Retinal pigment epithelial cell (primary cell): ENCODE results near the gene GNGT2.
"Not testable (repeated sequence)": the region's sequence is repeated elsewhere in the genome, so short reads cannot be mapped to it uniquely, and the experiment has no call there.

Experiments
- DNase-seq: peaks from one replicate; pipeline ENCODE4 v3.0.0-alpha.2; 2010; ENCODE audit warnings: low read depth
- H3K4me3 ChIP-seq: 2 replicates; pipeline ENCODE4 v1.5.1; 2011; ENCODE audit warnings: mild to moderate bottlenecking, low read length, control low read depth, moderate library complexity
- TF ChIP-seq, protein P1 (sequence below): conservative IDR thresholded peaks from 2 replicates; pipeline ENCODE4 v1.5.1; 2011; ENCODE audit warnings: low read depth, low read length, control low read depth, inconsistent platforms

GNGT2 gene

DNA sequence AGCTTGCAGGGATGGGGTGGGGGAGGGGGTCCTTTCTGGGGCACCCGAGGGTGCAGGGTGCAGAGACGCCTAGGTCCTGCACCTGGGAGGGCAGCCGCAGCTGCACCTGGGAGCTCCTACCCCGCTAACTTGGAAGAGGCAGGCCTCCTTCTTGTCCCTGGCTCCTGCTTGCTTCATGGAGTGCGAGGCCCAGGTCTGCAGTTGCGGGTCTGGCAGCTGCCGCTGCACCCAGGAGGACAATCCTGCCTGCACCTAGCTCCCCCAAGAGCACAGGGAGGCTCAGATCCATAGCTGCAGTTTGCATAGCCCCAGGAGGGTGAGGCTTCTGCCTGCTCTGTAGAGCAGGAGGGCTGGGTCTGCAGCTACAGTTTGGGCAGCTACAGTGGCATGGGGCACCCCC, 26.6 kb downstream of the GNGT2 start:
- TF ChIP-seq, protein P1, sequence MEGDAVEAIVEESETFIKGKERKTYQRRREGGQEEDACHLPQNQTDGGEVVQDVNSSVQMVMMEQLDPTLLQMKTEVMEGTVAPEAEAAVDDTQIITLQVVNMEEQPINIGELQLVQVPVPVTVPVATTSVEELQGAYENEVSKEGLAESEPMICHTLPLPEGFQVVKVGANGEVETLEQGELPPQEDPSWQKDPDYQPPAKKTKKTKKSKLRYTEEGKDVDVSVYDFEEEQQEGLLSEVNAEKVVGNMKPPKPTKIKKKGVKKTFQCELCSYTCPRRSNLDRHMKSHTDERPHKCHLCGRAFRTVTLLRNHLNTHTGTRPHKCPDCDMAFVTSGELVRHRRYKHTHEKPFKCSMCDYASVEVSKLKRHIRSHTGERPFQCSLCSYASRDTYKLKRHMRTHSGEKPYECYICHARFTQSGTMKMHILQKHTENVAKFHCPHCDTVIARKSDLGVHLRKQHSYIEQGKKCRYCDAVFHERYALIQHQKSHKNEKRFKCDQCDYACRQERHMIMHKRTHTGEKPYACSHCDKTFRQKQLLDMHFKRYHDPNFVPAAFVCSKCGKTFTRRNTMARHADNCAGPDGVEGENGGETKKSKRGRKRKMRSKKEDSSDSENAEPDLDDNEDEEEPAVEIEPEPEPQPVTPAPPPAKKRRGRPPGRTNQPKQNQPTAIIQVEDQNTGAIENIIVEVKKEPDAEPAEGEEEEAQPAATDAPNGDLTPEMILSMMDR: no peak
- H3K4me3 ChIP-seq: no peak overlapping the region
- DNase-seq: no peak

DNA sequence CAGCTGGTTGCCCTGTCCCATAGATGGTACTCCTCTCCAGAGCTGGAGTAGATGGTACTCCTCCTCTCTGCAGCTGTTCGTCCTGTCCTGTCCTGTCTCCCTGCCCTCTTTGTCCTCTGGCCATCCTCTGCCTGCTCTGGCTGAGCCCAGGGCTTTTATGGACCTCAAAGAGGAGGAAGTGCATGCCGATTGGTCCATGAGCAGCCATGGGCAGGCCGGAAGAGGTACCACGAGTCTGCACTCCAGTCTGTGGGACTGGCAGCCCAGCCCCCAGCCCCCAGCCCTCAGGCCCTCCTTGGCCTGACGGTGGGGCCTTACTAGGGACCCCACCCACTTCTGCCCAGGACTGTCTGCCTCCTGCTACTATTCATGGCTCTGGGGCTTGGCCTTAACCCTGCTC, 27.0 kb downstream of the GNGT2 start:
- TF ChIP-seq, protein P1: no peak
- no peak overlapping the region for H3K4me3 ChIP-seq
- no peak for DNase-seq

DNA sequence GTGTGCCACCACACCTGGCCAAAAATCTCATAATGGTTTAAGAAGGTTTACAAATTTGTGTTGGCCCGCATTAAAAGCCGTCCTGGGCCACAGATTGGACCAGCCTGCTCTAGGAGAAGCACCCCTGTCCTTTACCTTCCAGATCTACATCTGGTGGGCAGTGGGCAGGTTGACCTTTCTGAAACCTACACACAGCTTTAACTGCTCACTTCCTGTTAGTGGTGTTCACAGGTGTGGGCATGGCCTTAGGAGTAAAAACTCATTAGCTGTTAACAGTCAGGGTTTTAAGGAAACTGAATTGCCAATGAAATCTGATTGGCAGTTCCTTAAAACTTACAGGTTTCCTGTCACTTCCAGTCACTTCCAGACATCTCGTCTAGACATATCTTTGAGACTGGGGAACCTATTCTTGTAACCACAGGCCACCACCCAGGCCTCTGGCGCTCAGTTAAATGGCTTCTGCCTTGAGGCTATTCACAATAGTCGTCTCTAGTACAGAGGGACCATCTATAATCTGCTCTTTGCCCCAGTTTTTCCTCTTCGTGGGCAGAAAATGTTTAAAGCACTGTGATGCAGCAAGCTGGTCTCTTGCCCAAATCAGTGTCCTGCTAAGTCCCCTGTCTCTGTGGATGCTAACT, 29.3 kb downstream of the GNGT2 start:
- DNase-seq: no peak
- H3K4me3 ChIP-seq: no peak overlapping the region
- TF ChIP-seq, protein P1: no peak

DNA sequence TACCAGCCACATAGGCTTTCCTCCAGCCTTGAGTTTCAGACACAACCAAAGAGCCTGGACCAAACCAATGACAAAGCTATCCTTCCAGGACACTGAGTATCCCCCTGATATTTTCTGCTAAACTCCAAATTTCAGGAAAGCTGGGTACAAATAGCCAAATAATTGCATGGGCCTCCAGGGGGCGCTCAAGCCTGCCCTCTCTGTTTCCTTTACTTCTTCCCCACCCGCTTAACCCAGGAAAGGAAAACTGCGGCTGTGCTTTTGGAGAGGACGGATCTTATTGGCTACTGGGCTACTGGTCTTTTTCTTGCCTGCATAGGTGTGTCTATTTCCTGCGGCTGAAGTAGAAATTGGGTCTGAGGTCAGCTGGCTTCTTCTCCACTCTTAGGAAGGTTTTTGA, 30.1 kb downstream of the GNGT2 start:
- DNase-seq: no peak
- TF ChIP-seq, protein P1: peak; percentile 84
- no peak overlapping the region for H3K4me3 ChIP-seq

DNA sequence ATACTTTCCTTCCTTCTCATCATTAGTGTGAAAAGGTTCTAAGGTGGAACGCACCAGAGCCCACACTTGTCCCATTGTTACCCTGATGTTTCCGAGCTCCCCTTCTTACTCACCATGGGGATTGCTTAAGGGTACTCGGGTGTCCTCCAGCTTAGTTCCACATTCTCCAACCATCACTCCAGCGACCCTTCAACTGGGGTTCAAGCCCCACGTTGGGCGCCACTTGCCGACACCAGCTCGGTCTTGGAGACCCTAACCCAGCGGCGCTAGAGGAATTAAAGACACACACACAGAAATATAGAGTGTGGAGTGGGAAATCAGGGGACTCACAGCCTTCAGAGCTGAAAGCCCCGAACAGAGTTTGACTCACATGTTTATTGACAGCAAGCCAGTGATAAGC, 34.4 kb downstream of the GNGT2 start:
- not testable (repeated sequence) for H3K4me3 ChIP-seq, DNase-seq

DNA sequence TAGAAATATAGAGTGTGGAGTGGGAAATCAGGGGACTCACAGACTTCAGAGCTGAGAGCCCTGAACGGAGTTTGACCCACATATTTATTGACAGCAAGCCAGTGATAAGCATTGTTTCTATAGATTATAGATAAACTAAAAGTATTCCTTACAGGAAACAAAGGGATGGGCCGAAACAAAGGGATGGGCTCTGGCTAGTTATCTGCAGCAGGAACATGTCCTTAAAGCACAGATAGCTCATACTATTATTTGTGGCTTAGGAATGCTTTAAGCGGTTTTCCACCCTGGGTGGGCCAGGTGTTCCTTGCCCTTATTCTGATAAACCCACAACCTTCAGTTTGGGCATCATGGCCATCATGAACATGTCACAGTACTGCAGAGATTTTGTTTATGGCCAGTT, 39.7 kb downstream of the GNGT2 start:
- H3K4me3 ChIP-seq, DNase-seq: not testable (repeated sequence)

DNA sequence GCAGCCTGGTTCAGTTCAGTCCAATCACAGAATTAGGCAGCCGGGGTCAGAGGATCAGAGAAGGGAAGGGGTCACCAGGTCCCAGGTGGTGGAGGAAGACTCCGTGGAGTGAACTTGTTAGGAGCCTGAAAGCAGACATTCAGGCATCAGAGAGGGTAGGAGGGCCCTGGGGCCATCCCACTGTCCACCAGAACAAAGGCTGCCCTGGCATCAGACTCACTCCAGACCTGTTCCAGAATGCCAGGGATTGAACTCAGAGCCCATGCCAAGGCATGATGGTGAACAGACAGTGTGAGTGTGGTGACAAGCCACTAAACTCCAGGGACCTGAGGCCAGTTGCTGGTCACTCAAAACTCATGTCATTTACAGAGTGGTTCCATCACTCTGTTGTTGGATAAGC, 40.2 kb downstream of the GNGT2 start:
- H3K4me3 ChIP-seq: no peak overlapping the region
- TF ChIP-seq, protein P1: no peak
- DNase-seq: no peak

DNA sequence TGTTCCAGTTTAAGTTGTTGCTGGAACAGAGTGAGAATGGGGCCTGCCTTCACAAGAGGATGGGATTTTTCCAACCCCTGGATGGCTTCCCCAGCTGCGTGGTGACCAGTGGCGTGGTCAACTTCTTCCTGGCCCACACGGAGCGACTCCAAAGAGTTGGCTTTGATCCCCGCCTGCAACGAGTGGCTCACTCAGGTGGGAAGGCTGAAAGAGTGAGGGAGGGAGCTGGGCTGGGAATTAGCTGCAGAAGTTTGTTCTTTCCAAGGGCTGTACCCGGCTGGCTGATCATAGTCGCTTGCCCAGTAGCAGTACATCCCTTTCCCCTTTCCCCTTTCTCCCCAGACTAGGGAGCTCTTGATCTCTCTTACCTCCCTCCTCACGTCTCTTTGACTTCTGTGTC, 41.7 kb downstream of the GNGT2 start:
- no peak for DNase-seq
- TF ChIP-seq, protein P1: no peak

More for the DNA sequence above, 41.7 kb downstream of the GNGT2 start:
- no peak overlapping the region for H3K4me3 ChIP-seq
